Brain microvascular endothelial cell (primary cell): ENCODE measurements around the gene IFI16.

Experiments
- DNase-seq: peaks from one replicate; pipeline ENCODE4 v3.0.0-alpha.2; 2020
- H3K27ac ChIP-seq: fragments of 250-450 bp; sonication (Bioruptor Pico); 2 replicates; pipeline ENCODE4 v1.5.1; 2020; ENCODE audit warnings: mild to moderate bottlenecking, moderate library complexity
- H3K27me3 ChIP-seq: fragments of 250-450 bp; sonication (Bioruptor Pico); replicated peaks from 2 replicates; pipeline ENCODE4 v1.5.1; 2020; ENCODE audit warnings: mild to moderate bottlenecking
- H3K36me3 ChIP-seq: fragments of 250-450 bp; sonication (Bioruptor Pico); replicated peaks from 2 replicates; pipeline ENCODE4 v1.5.1; 2020; ENCODE audit warnings: mild to moderate bottlenecking
- H3K4me3 ChIP-seq: 2 replicates; pipeline ENCODE4 v1.5.1; 2011; ENCODE audit warnings: low read depth, mild to moderate bottlenecking, control low read depth, low read length, moderate library complexity
- in situ Hi-C: cut with HindIII; loops from 2 replicates; pipeline ENCODE4 v1.10.0; 2017; ENCODE audit warnings: low sequenced_read_pairs, low pct_ligation_motif_present
- TF ChIP-seq, protein P1 (sequence below): IDR thresholded peaks from 2 replicates; pipeline ENCODE4 v1.5.1; 2011; ENCODE audit warnings: low read depth, mild to moderate bottlenecking, moderate library complexity, low read length, control low read depth, inconsistent platforms; ENCODE audit errors: missing control alignments

The IFI16 gene

DNA sequence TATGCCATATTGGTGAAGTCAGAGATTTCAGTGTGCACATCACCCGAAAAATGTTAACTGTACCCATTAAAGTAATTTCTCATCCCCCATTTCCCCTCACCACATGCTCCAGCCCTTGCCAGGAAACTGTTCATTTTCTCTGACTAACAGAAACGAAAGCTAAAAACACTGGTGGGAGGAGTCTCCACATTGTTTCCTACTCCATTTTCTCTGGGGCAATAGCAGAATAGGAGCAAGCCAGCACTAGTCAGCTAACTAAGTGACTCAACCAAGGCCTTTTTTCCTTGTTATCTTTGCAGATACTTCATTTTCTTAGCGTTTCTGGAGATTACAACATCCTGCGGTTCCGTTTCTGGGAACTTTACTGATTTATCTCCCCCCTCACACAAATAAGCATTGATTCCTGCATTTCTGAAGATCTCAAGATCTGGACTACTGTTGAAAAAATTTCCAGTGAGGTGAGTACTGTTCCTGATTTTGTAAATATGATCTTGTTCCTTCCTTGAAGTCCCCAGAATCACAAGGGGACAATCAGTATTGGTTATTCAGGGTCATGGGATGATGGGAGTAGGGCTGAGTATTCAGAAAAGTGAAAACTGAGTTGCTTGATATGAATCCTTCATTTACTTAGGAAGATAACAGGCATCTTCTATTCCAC, at the start of gene IFI16:
Gene IFI16 (plus strand): TSS at position 204 of the 658 bp plus-strand sequence. CDS start 4,774 bp downstream, outside the sequence.
- no peaks in the 10 kb centered on the region for H3K27me3 ChIP-seq
- in situ Hi-C loops = no loop called here
- no peaks in the 10 kb centered on the region for H3K36me3 ChIP-seq
- peak within 1 kb of the TSS; percentile 96 for H3K27ac ChIP-seq
- peak; percentile 93 for DNase-seq
- peak within 1 kb of the TSS; percentile 69 for H3K4me3 ChIP-seq
- TF ChIP-seq, protein P1, sequence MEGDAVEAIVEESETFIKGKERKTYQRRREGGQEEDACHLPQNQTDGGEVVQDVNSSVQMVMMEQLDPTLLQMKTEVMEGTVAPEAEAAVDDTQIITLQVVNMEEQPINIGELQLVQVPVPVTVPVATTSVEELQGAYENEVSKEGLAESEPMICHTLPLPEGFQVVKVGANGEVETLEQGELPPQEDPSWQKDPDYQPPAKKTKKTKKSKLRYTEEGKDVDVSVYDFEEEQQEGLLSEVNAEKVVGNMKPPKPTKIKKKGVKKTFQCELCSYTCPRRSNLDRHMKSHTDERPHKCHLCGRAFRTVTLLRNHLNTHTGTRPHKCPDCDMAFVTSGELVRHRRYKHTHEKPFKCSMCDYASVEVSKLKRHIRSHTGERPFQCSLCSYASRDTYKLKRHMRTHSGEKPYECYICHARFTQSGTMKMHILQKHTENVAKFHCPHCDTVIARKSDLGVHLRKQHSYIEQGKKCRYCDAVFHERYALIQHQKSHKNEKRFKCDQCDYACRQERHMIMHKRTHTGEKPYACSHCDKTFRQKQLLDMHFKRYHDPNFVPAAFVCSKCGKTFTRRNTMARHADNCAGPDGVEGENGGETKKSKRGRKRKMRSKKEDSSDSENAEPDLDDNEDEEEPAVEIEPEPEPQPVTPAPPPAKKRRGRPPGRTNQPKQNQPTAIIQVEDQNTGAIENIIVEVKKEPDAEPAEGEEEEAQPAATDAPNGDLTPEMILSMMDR = no peak

DNA sequence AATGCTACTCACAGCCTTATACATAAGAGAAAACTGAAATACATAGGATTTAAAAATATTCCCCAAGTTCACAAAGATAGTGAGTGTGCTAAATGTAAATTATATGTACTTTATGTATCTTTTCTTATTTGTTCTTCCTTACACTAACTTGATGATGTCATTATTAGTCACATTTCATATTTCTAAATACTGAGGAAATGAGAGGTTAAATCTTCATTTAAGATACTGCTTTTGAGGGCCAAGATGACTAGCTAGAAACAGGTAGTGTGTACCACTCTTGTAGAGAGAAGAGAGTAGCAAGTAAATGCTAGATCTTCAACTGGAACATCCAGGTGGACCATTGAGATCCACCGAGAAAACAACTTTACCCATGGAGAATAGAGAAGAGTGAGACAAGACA, 48.5 kb upstream of the IFI16 start:
- Histone ChIP-seq H3K4me3 (no peak overlapping the region), H3K27ac (no peak overlapping the region), H3K36me3 (no peaks in the 10 kb centered on the region), H3K27me3 (no peaks in the 10 kb centered on the region)
- in situ Hi-C loops = no loop called here
- TF ChIP-seq, protein P1 = no peak
- DNase-seq = no peak

DNA sequence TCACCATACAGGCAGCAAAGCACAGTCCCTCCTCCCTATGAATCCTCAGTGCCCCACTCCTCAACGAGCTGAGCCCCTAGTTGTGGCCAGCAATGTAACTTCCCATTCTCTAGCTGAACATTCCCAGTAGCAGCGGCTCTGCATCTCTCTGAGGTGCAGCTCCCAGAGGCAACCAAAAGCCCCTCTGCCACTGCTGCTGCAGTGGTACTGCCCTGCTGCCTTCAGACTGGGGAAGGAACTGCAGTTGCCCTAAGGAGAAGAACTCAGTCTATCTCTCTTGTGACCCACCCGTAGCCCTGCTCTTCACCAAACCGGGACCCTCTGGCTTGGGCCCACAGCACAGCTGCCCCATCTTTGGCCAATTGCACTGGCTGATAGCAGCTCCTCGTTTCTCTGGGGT, 46.7 kb upstream of the IFI16 start:
- DNase-seq = no peak
- TF ChIP-seq, protein P1 = no peak
- no peaks in the 10 kb centered on the region for H3K36me3 ChIP-seq
- no peaks in the 10 kb centered on the region for H3K27me3 ChIP-seq
- H3K27ac ChIP-seq = no peak overlapping the region
- in situ Hi-C loops = no loop called here
- H3K4me3 ChIP-seq = no peak overlapping the region

DNA sequence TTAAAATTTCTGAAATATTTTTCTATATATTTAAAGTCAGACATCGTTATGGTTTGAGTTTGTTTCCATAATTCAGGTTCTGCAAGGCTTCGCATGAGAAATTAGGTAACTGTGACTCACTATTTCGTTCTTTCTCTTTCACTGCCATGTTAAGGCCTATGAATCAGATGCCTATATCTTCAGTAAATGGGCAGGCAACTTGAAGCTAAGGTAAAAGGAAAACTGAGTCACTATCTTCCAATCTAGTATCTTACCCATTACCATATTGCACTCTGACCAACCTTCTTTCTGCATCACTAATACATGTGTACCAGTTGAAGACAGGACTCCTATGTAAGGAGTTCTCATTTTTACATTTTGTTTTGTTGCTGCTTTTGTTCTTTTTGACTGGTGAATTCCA, 40.5 kb upstream of the IFI16 start:
- Histone ChIP-seq H3K4me3 (no peak overlapping the region), H3K36me3 (no peaks in the 10 kb centered on the region), H3K27me3 (no peaks in the 10 kb centered on the region), H3K27ac (no peak overlapping the region)
- DNase-seq = no peak
- in situ Hi-C loops = no loop called here
- TF ChIP-seq, protein P1 = no peak

DNA sequence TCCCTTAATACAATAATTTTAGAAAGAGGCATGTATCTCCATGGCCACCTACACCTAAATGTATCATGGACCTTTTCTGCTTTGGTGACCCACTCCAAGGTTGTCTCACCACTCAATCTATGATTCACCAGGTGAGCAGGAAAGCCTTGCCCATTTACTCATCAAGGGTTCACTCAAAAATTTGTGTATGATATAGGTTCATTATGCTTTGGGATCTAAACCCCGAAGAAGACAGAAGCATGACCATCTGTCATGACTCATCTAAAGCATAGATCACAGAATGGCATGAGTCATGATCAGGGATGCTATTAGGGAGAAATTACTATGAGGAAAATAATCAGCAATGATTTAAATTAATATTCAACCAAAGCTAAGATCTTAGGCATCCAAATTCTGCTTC, 39.9 kb upstream of the IFI16 start:
- H3K4me3 ChIP-seq = no peak overlapping the region
- TF ChIP-seq, protein P1 = no peak
- no peak overlapping the region for H3K27ac ChIP-seq
- in situ Hi-C loops = no loop called here
- no peaks in the 10 kb centered on the region for H3K27me3 ChIP-seq
- H3K36me3 ChIP-seq = no peaks in the 10 kb centered on the region
- no peak for DNase-seq

DNA sequence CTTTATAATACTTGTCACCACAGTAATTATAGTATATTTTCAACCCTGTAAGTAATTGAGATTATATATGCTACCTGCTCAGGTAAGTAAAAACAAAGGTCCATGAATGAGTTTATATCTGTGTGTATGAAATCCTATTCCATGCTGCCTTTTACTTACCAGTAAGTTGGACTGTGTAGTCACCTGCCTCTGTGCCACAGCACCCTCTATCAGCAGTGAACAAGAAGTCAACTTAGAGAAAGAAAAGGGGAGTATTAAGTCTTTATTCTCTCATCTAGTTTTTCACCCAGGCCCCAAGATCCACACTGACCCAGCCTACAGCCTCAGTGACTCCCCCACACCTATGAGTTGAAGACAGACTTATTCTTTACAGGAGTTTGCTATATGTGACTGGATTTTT, 36.9 kb upstream of the IFI16 start:
- H3K27me3 ChIP-seq = no peaks in the 10 kb centered on the region
- in situ Hi-C loops = no loop called here
- no peak overlapping the region for H3K27ac ChIP-seq
- no peak overlapping the region for H3K4me3 ChIP-seq
- no peaks in the 10 kb centered on the region for H3K36me3 ChIP-seq
- TF ChIP-seq, protein P1 = peak; percentile 3
- no peak for DNase-seq
